Measurements from ENCODE around the gene FAM78A.

- TF ChIP-seq CTCF (IDR thresholded peaks at IDR 0.05; ENCODE audit: insufficient read depth, low read length, poor library complexity, severe bottlenecking) = no peak
- no peak for TF ChIP-seq EZH2phosphoT487 (conservative IDR thresholded peaks at IDR 0.05; ENCODE audit: low read length)
Measured at GRCh38 chr9:131257266-131258025, 18.9 kb downstream of the FAM78A start.
